ENCODE data around the gene FAM210A.

GRCh38 chr18:13640266-13640860 lies 86.0 kb downstream of the FAM210A start:
- no peak for TF ChIP-seq EZH2 (IDR thresholded peaks at IDR 0.05; ENCODE audit: low read length)
- no peak for TF ChIP-seq CTCF (optimal IDR thresholded peaks at IDR 0.05 in 1 of 3, IDR thresholded peaks at IDR 0.05 in 1 of 3, conservative IDR thresholded peaks at IDR 0.05 in 1 of 3; ENCODE audit: extremely low read depth in 1 of 3, insufficient read depth in 2 of 3, low read length in 3 of 3)

Measured in keratinocyte (primary cell).